DOHH2 (cell line): ENCODE results near the gene LRRTM4.

ENCODE experiments used
- H3F3A ChIP-seq: fragments of 200-600 bp; sonication (generic), shearing (Covaris generic); 2 replicates; pipeline ENCODE4 v1.6.0; 2016; ENCODE audit warnings: antibody characterized with exemption, mild to moderate bottlenecking; ENCODE audit not compliant: control insufficient read depth, insufficient read depth
- H3K27ac ChIP-seq: fragments of 200-600 bp; sonication (generic); 2 replicates; pipeline ENCODE4 v1.5.1; 2014; ENCODE audit warnings: low read depth, mild to moderate bottlenecking, low read length, moderate library complexity
- H3K27me3 ChIP-seq: fragments of 200-600 bp; sonication (generic); 2 replicates; pipeline ENCODE4 v1.6.1; 2014; ENCODE audit warnings: mild to moderate bottlenecking, low read length, mixed read lengths; ENCODE audit not compliant: control insufficient read depth
- H3K36me3 ChIP-seq: fragments of 200-600 bp; sonication (generic); 2 replicates; pipeline ENCODE4 v1.6.1; 2014; ENCODE audit warnings: mild to moderate bottlenecking, low read length, moderate library complexity, mixed read lengths; ENCODE audit not compliant: control insufficient read depth
- H3K4me1 ChIP-seq: fragments of 200-600 bp; sonication (generic); 2 replicates; pipeline ENCODE4 v1.6.1; 2014; ENCODE audit warnings: mild to moderate bottlenecking, low read length, mixed read lengths; ENCODE audit not compliant: control insufficient read depth
- H3K4me2 ChIP-seq: fragments of 200-600 bp; sonication (generic); 2 replicates; pipeline ENCODE4 v1.6.0; 2014; ENCODE audit warnings: mild to moderate bottlenecking, low read length, moderate library complexity
- H3K4me3 ChIP-seq: fragments of 200-600 bp; sonication (generic); 2 replicates; pipeline ENCODE4 v1.5.1; 2014; ENCODE audit warnings: mild to moderate bottlenecking, low read length, mixed read lengths
- H3K79me2 ChIP-seq: fragments of 200-600 bp; sonication (generic); 2 replicates; pipeline ENCODE4 v1.6.1; 2014; ENCODE audit warnings: mild to moderate bottlenecking, low read length, mixed read lengths; ENCODE audit not compliant: control insufficient read depth
- H3K9me2 ChIP-seq: fragments of 200-600 bp; sonication (generic); replicated peaks from 2 replicates; pipeline ENCODE4 v1.6.1; 2014; ENCODE audit warnings: mild to moderate bottlenecking, low read length, mixed read lengths; ENCODE audit not compliant: control insufficient read depth
- H3K9me3 ChIP-seq: fragments of 200-600 bp; sonication (generic); 2 replicates; pipeline ENCODE4 v1.6.1; 2014; ENCODE audit warnings: antibody characterized with exemption, low read length, mixed read lengths; ENCODE audit not compliant: control insufficient read depth, insufficient read depth
- H4K20me1 ChIP-seq: fragments of 200-600 bp; sonication (generic); 2 replicates; pipeline ENCODE4 v1.6.0; 2014; ENCODE audit warnings: low read depth, mild to moderate bottlenecking, antibody characterized with exemption, low read length, moderate library complexity; ENCODE audit not compliant: control insufficient read depth, insufficient read depth
- CTCF ChIP-seq: fragments of 200-600 bp; sonication (generic); IDR thresholded peaks from one replicate; pipeline ENCODE4 v1.5.1; 2014; ENCODE audit warnings: antibody characterized with exemption, mild to moderate bottlenecking, low read depth, low read length; ENCODE audit not compliant: poor library complexity, severe bottlenecking
- EZH2phosphoT487 ChIP-seq: fragments of 200-600 bp; sonication (generic); IDR thresholded peaks from 2 replicates; pipeline ENCODE4 v1.6.1; 2017; ENCODE audit warnings: borderline replicate concordance, mild to moderate bottlenecking, antibody characterized with exemption, low read length, moderate library complexity, mixed read lengths

The LRRTM4 gene

GRCh38 chr2:77457665-77458064, 64.5 kb downstream of the LRRTM4 start:
- Histone ChIP-seq H3K4me3 (no peak overlapping the region), H3K79me2 (no peaks in the 10 kb centered on the region), H3K9me3 (no peaks in the 10 kb centered on the region), H3K4me2 (no peak overlapping the region), H3K4me1 (no peaks in the 10 kb centered on the region), H3F3A (no peaks in the 10 kb centered on the region), H3K9me2 (no peaks in the 10 kb centered on the region), H3K27me3 (no peaks in the 10 kb centered on the region), H4K20me1 (no peaks in the 10 kb centered on the region), H3K36me3 (no peaks in the 10 kb centered on the region), H3K27ac (no peak overlapping the region)
- TF ChIP-seq CTCF: no peak
- no peak for TF ChIP-seq EZH2phosphoT487

- H3K4me1 ChIP-seq: no peaks in the 10 kb centered on the region
- no peak overlapping the region for H3K4me3 ChIP-seq
- no peak overlapping the region for H3K4me2 ChIP-seq
- H3F3A ChIP-seq: no peaks in the 10 kb centered on the region
- H4K20me1 ChIP-seq: no peaks in the 10 kb centered on the region
- no peaks in the 10 kb centered on the region for H3K36me3 ChIP-seq
- TF ChIP-seq CTCF: no peak
- no peak for TF ChIP-seq EZH2phosphoT487
- H3K9me3 ChIP-seq: no peaks in the 10 kb centered on the region
- H3K9me2 ChIP-seq: no peaks in the 10 kb centered on the region
- no peaks in the 10 kb centered on the region for H3K79me2 ChIP-seq
- no peaks in the 10 kb centered on the region for H3K27me3 ChIP-seq
- no peak overlapping the region for H3K27ac ChIP-seq
These were observed 79.1 kb downstream of the LRRTM4 start for GRCh38 chr2:77443076-77443475.

GRCh38 chr2:77434880-77435279, 87.3 kb downstream of the LRRTM4 start:
- no peak for TF ChIP-seq CTCF
- no peak for TF ChIP-seq EZH2phosphoT487
- Histone ChIP-seq H3K4me2 (no peak overlapping the region), H3K36me3 (no peaks in the 10 kb centered on the region)

GRCh38 chr2:77428946-77429345, 93.2 kb downstream of the LRRTM4 start:
- Histone ChIP-seq H3K4me1 (no peaks in the 10 kb centered on the region), H3K27ac (no peak overlapping the region), H3K4me3 (no peak overlapping the region), H3K27me3 (no peaks in the 10 kb centered on the region), H3K79me2 (no peaks in the 10 kb centered on the region), H3K9me3 (peaks cover 4% of the 10 kb centered on the region; the same call in 1 of the 2 replicates), H3K36me3 (no peaks in the 10 kb centered on the region), H3F3A (no peaks in the 10 kb centered on the region), H3K9me2 (no peaks in the 10 kb centered on the region), H3K4me2 (no peak overlapping the region), H4K20me1 (no peaks in the 10 kb centered on the region)
- TF ChIP-seq CTCF (no peak), EZH2phosphoT487 (no peak)

More at GRCh38 chr2:77434880-77435279, 87.3 kb downstream of the LRRTM4 start:
- Histone ChIP-seq H3K27me3 (no peaks in the 10 kb centered on the region), H3K4me3 (no peak overlapping the region), H3K79me2 (no peaks in the 10 kb centered on the region), H4K20me1 (no peaks in the 10 kb centered on the region), H3K27ac (no peak overlapping the region), H3K9me2 (no peaks in the 10 kb centered on the region), H3K4me1 (no peaks in the 10 kb centered on the region), H3F3A (no peaks in the 10 kb centered on the region), H3K9me3 (no peaks in the 10 kb centered on the region; the same call in 1 of the 2 replicates)
